HCT116 (cell line): ENCODE results near the gene TIMM10. TPM values are rescaled to one million over a fixed set of nuclear protein-coding genes. Genes with fewer than 3 reads are reported as not detected.

ENCODE experiments used
- ATAC-seq: fragments of 200-7000 bp; cut with Tn5 transposase; 2 replicates; pipeline ENCODE4 v1.9.1; 2020; ENCODE audit warnings: mild to moderate bottlenecking, moderate library complexity
- BruUV-seq: library from RNA; stranded (reverse); fragments of 400-500 nt; replicated peaks from 2 replicates; lab custom pipeline; 2021; lab: Mats Ljungman, UMichigan
- CTCF ChIA-PET: fragments of 300-600 bp; sonication (Branson Sonifier 250); formaldehyde crosslinking; loops from one replicate; lab custom pipeline; 2021; ENCODE audit warnings: antibody characterized with exemption; lab: Charles Lee
- POLR2A ChIA-PET: fragments of 300-600, 350-600 bp; sonication (Branson Sonifier 250); formaldehyde crosslinking; loops from one replicate; lab custom pipeline; 2021; ENCODE audit warnings: antibody characterized with exemption; lab: Charles Lee
- RAD21 ChIA-PET, 2 experiments: fragments of 300-600 bp; sonication (Branson Sonifier 250); formaldehyde crosslinking; loops; one replicate each; lab custom pipeline; 2023; ENCODE audit warnings: low total read pairs in 2 of 2; ENCODE audit not compliant: uncharacterized antibody in 2 of 2, unreplicated experiment in 2 of 2, low non-redundant PET in 1 of 2; lab: Charles Lee
- DNase-seq: peaks from one replicate; pipeline ENCODE4 v3.0.0-alpha.2; 2010; ENCODE audit warnings: low read depth, low spot score
- H2AFZ ChIP-seq: fragments of 200-600 bp; shearing (Covaris generic), sonication (generic); 2 replicates; pipeline ENCODE4 v1.6.1; 2017; ENCODE audit warnings: low read depth, mixed run types, mixed read lengths, antibody characterized with exemption, low read length; ENCODE audit not compliant: poor library complexity, severe bottlenecking
- H3K27ac ChIP-seq: 2 replicates; pipeline ENCODE4 v1.5.1; 2012; ENCODE audit warnings: low read depth, low read length
- H3K27me3 ChIP-seq: fragments of 200-600 bp; sonication (generic); 2 replicates; pipeline ENCODE4 v1.6.1; 2016; ENCODE audit warnings: mixed run types, low read length, mixed read lengths; ENCODE audit not compliant: insufficient read depth
- H3K36me3 ChIP-seq, 2 experiments: fragments of 200-500 bp in 1 of 2; fragments of 200-600 bp in 1 of 2; sonication (Bioruptor generic) in 1 of 2; sonication (generic) in 1 of 2; 2 replicates each; pipeline versions ENCODE4 v1.5.1 to v1.6.1; 2014 to 2016; ENCODE audit warnings: low read length in 2 of 2, inconsistent platforms in 1 of 2, mixed read lengths in 1 of 2, mixed run types in 1 of 2; ENCODE audit not compliant: insufficient read depth in 2 of 2, control insufficient read depth in 1 of 2
- H3K4me1 ChIP-seq, 2 experiments: fragments of 200-600 bp in 1 of 2; sonication (generic) in 1 of 2; 2 replicates each; pipeline versions ENCODE4 v1.5.1 to v1.6.1; 2012 to 2017; ENCODE audit warnings: low read length in 2 of 2, inconsistent platforms in 1 of 2, mild to moderate bottlenecking in 1 of 2, mixed read lengths in 1 of 2, mixed run types in 1 of 2, moderate library complexity in 1 of 2; ENCODE audit not compliant: insufficient read depth in 2 of 2, control insufficient read depth in 1 of 2
- H3K4me2 ChIP-seq: fragments of 200-600 bp; sonication (generic); 2 replicates; pipeline ENCODE4 v1.6.1; 2017; ENCODE audit warnings: mixed run types, low read length, mixed read lengths
- H3K4me3 ChIP-seq, 2 experiments: fragments of 200-600 bp in 1 of 2; sonication (generic) in 1 of 2; replicated peaks in 1 of 2; 2 replicates each; pipeline ENCODE4 v1.5.1; 2011 to 2016; ENCODE audit warnings: low read length in 2 of 2, control low read depth in 1 of 2, low read depth in 1 of 2, mild to moderate bottlenecking in 1 of 2, mixed read lengths in 1 of 2, mixed run types in 1 of 2
- H3K79me2 ChIP-seq: fragments of 200-600 bp; sonication (generic); 2 replicates; pipeline ENCODE4 v1.6.1; 2017; ENCODE audit warnings: mild to moderate bottlenecking, mixed run types, low read length, moderate library complexity, mixed read lengths; ENCODE audit not compliant: insufficient read depth
- H3K9ac ChIP-seq: fragments of 200-600 bp; sonication (generic); 2 replicates; pipeline ENCODE4 v1.6.1; 2016; ENCODE audit warnings: low read length, mixed read lengths
- H3K9me2 ChIP-seq: fragments of 200-600 bp; sonication (generic), shearing (Covaris generic); 2 replicates; pipeline ENCODE4 v1.6.1; 2017; ENCODE audit warnings: mixed run types, mild to moderate bottlenecking, moderate library complexity; ENCODE audit not compliant: insufficient read depth
- H3K9me3 ChIP-seq, 2 experiments: fragments of 200-500 bp in 1 of 2; fragments of 200-600 bp in 1 of 2; sonication (Bioruptor generic) in 1 of 2; sonication (generic) in 1 of 2; 2 replicates each; pipeline ENCODE4 v1.6.1; 2014 to 2017; ENCODE audit warnings: low read length in 2 of 2, mixed read lengths in 2 of 2, inconsistent platforms in 1 of 2, low read depth in 1 of 2, mild to moderate bottlenecking in 1 of 2, mixed run types in 1 of 2, moderate library complexity in 1 of 2; ENCODE audit not compliant: control insufficient read depth in 1 of 2, insufficient read depth in 1 of 2
- H4K20me1 ChIP-seq: fragments of 200-600 bp; sonication (generic), shearing (Covaris generic); 2 replicates; pipeline ENCODE4 v1.6.1; 2017; ENCODE audit warnings: mixed run types, mild to moderate bottlenecking, moderate library complexity; ENCODE audit not compliant: insufficient read depth
- CEBPB ChIP-seq: IDR thresholded peaks from 2 replicates; pipeline ENCODE4 v1.6.1; 2012; ENCODE audit warnings: low read depth
- ELF1 ChIP-seq: IDR thresholded peaks from 2 replicates; pipeline ENCODE4 v1.6.1; 2012; ENCODE audit warnings: low read depth, borderline replicate concordance
- POLR2A ChIP-seq: IDR thresholded peaks from 2 replicates; pipeline ENCODE4 v1.7.0; 2011; ENCODE audit warnings: borderline replicate concordance; ENCODE audit not compliant: insufficient read depth, insufficient read length; ENCODE audit errors: extremely low read depth
- POLR2AphosphoS5 ChIP-seq: IDR thresholded peaks from 2 replicates; pipeline ENCODE4 v1.6.1; 2011; ENCODE audit warnings: mild to moderate bottlenecking, low read depth, low read length, moderate library complexity
- SIN3A ChIP-seq: IDR thresholded peaks from 2 replicates; pipeline ENCODE4 v1.6.1; 2012; ENCODE audit warnings: low read depth
- TCF7L2 ChIP-seq: IDR thresholded peaks from 2 replicates; pipeline ENCODE4 v1.7.0; 2011; ENCODE audit warnings: borderline replicate concordance, inconsistent platforms; ENCODE audit not compliant: insufficient read depth, insufficient read length; ENCODE audit errors: extremely low read depth
- intact Hi-C: fragments of 100-400 bp; cut with micrococcal nuclease; formaldehyde crosslinking; loops from 2 replicates; pipeline ENCODE4 v1.10.0; 2022
- total RNA-seq: library from RNA; stranded (reverse); gene quantifications from one replicate; pipeline ENCODE4 v1.2.1, GENCODE V29; 2021; ENCODE audit not compliant: unreplicated experiment
- TF ChIP-seq, protein P1 (sequence below): IDR thresholded peaks from 2 replicates; pipeline ENCODE4 v1.6.1; 2012

Gene TIMM10
- total RNA-seq, 1 experiment from 2014 or later, result 65.6 TPM

DNA sequence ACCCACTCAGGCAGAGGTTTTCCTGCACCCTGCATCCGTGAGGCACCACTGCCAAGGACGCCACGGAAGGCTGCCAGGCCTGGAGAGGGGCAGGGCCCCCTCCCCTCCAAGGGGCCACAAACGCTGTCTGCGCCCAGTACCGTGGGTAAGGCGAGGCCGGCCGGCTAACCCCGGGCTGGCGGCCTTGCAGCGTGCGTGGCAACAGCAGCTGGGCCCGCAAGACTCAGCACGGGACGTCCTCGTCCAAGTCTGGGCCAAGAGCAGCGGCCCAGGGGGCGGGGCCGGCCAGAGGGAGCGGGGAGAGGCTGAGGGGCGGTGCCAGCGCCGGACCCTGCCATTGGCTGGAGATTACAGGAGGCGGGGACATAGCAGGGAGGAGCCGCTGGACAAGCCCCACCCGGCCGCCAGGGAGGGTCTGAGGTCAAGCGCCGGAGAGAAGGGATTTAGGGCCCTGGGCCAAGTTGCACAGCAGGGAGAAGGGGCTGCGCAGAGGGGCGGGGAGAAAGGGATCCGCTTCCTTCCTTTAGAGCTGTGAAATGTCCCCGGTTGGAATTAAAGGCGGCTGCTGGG, 31.1 kb downstream of the TIMM10 start:
- Histone ChIP-seq H3K9me3 (no peaks in the 10 kb centered on the region), H3K79me2 (no peaks in the 10 kb centered on the region), H3K4me3 (peak overlapping the region; percentile 30 to 49), H3K9me2 (no peaks in the 10 kb centered on the region), H2AFZ (peak overlapping the region; percentile 68), H3K4me2 (peak overlapping the region; percentile 87), H4K20me1 (no peaks in the 10 kb centered on the region), H3K36me3 (no peaks in the 10 kb centered on the region), H3K9ac (peak overlapping the region; percentile 50), H3K27ac (peak overlapping the region; percentile 50; the same call in 1 of the 2 replicates), H3K27me3 (no peaks in the 10 kb centered on the region), H3K4me1 (peaks cover 9 to 17% of the 10 kb centered on the region in 2 experiments; a peak in 3 of 4 replicates)
- DNase-seq (peak; percentile 61), ATAC-seq (peak; percentile 100)
- POLR2A ChIA-PET, result no interaction called here
- RAD21 ChIA-PET, result no interaction called here
- peak; percentile 64 for TF ChIP-seq POLR2AphosphoS5
- TF ChIP-seq TCF7L2, result no peak
- no TSS peak for BruUV-seq
- CTCF ChIA-PET, result no interaction called here
- intact Hi-C loops, result no loop called here

DNA sequence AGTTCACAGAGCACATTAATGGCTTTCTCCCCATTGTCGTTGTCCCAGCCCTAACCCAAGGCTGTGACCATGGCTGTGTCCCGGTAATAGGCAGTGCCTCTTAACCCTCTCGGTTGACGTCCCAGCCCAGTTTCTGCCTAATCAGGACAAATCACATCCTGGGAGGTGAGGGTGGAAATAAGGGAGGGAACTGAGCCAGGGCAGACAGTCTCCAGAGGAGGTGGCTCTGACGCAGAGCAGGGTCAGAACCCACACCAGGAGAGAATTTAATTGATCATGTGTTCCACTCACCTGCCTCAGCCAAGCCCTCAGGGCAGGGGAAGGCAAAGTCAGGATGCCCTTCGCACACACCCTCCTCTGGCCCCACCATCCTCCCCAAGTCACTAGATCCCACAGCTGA, 32.0 kb downstream of the TIMM10 start:
- POLR2A ChIA-PET, result no interaction called here
- Histone ChIP-seq H4K20me1 (no peaks in the 10 kb centered on the region), H3K4me2 (no peak overlapping the region), H3K27ac (no peak overlapping the region), H2AFZ (no peak overlapping the region), H3K27me3 (no peaks in the 10 kb centered on the region), H3K9me3 (no peaks in the 10 kb centered on the region), H3K36me3 (no peaks in the 10 kb centered on the region), H3K4me1 (peaks cover 12 to 21% of the 10 kb centered on the region in 2 experiments; a peak in 3 of 4 replicates), H3K9me2 (no peaks in the 10 kb centered on the region), H3K9ac (no peak overlapping the region), H3K4me3 (no peak overlapping the region), H3K79me2 (no peaks in the 10 kb centered on the region)
- TF ChIP-seq POLR2A (no peak), ELF1 (no peak), CEBPB (no peak), SIN3A (no peak)
- TF ChIP-seq, protein P1, sequence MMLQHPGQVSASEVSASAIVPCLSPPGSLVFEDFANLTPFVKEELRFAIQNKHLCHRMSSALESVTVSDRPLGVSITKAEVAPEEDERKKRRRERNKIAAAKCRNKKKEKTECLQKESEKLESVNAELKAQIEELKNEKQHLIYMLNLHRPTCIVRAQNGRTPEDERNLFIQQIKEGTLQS, result no peak
- RAD21 ChIA-PET, result no interaction called here
- CTCF ChIA-PET, result no interaction called here
- ATAC-seq (no peak), DNase-seq (no peak)
- BruUV-seq, result no TSS peak
- intact Hi-C loops, result no loop called here
